Natural killer cell (primary cell): ENCODE results near the gene GABRQ. TPM values are rescaled to one million over a fixed set of nuclear protein-coding genes. Genes with fewer than 3 reads are reported as not detected.
"Not testable (repeated sequence)": the region's sequence is repeated elsewhere in the genome, so short reads cannot be mapped to it uniquely, and the experiment has no call there.

Experiments used
- ATAC-seq, 3 donors: fragments of 150-1000 bp in 2 of 3; fragments of 200-7000 bp in 1 of 3; cut with Tn5 transposase; 1 replicate in 1 of 3; 2 replicates in 2 of 3; pipeline ENCODE4 v1.10.0; 2021; ENCODE audit warnings: mild to moderate bottlenecking in 2 of 3, moderate library complexity in 2 of 3
- DNase-seq, 2 donors: peaks; one replicate each; pipeline versions ENCODE4 v3.0.0 to v3.0.0-alpha.2; 2013 to 2021; ENCODE audit warnings: mixed read lengths in 1 of 2
- H3K27ac ChIP-seq: one replicate; pipeline ENCODE4 v1.5.1; 2013; ENCODE audit warnings: mild to moderate bottlenecking, low read length
- H3K27me3 ChIP-seq: one replicate; pipeline ENCODE4 v1.6.1; 2013; ENCODE audit warnings: low read length; ENCODE audit not compliant: control insufficient read depth, insufficient read depth
- H3K36me3 ChIP-seq: one replicate; pipeline ENCODE4 v1.6.1; 2013; ENCODE audit warnings: low read length; ENCODE audit not compliant: control insufficient read depth, insufficient read depth
- H3K4me1 ChIP-seq: one replicate; pipeline ENCODE4 v1.6.1; 2013; ENCODE audit warnings: low read length; ENCODE audit not compliant: control insufficient read depth, insufficient read depth
- H3K4me3 ChIP-seq: one replicate; pipeline ENCODE4 v1.5.1; 2013; ENCODE audit warnings: low read length
- H3K9me3 ChIP-seq: one replicate; pipeline ENCODE4 v1.6.1; 2013; ENCODE audit warnings: low read length; ENCODE audit not compliant: control insufficient read depth, insufficient read depth
- H3K27ac Mint-ChIP-seq, 2 donors: one replicate each; pipeline ENCODE4 v1.8.0; 2022; ENCODE audit warnings: mild to moderate bottlenecking in 2 of 2, mixed read lengths in 2 of 2, moderate library complexity in 1 of 2
- H3K27me3 Mint-ChIP-seq, 2 donors: one replicate each; pipeline ENCODE4 v1.8.0; 2022; ENCODE audit warnings: low read depth in 2 of 2, mixed read lengths in 2 of 2
- H3K36me3 Mint-ChIP-seq: one replicate; pipeline ENCODE4 v1.8.0; 2022; ENCODE audit warnings: mixed read lengths
- H3K4me1 Mint-ChIP-seq, 2 donors: one replicate each; pipeline ENCODE4 v1.8.0; 2022; ENCODE audit warnings: mixed read lengths in 2 of 2
- H3K4me3 Mint-ChIP-seq: one replicate; pipeline ENCODE4 v1.8.0; 2022; ENCODE audit warnings: mild to moderate bottlenecking, moderate library complexity, mixed read lengths
- H3K9me3 Mint-ChIP-seq, 2 donors: one replicate each; pipeline ENCODE4 v1.8.0; 2022; ENCODE audit warnings: mixed read lengths in 2 of 2
- CTCF ChIP-seq: fragments of 200-600 bp; IDR thresholded peaks from one replicate; pipeline ENCODE4 v1.8.0; 2022; ENCODE audit warnings: antibody characterized with exemption
- WGBS: methylation state at CpG from one replicate; pipeline ENCODE4 v1.1.7; 2013; ENCODE audit warnings: missing lambda C conversion rate; ENCODE audit not compliant: insufficient coverage; 5-methylcytosine and 5-hydroxymethylcytosine counted together
- intact Hi-C: fragments of 100-400 bp; cut with micrococcal nuclease; formaldehyde crosslinking; loops from one replicate; pipeline ENCODE4 v1.14.2; 2022
- total RNA-seq, 4 donors: library from RNA; stranded (reverse); fragments of 120-200 nt in 1 of 4; gene quantifications; one replicate each; pipeline versions ENCODE4 v1.2.3 to v1.2.4, GENCODE V29; 2013 to 2022

The GABRQ gene
- total RNA-seq, 3 donors from 2014 or later (not counting 1 experiment from before 2014, with no cell fraction given) = not detected

DNA sequence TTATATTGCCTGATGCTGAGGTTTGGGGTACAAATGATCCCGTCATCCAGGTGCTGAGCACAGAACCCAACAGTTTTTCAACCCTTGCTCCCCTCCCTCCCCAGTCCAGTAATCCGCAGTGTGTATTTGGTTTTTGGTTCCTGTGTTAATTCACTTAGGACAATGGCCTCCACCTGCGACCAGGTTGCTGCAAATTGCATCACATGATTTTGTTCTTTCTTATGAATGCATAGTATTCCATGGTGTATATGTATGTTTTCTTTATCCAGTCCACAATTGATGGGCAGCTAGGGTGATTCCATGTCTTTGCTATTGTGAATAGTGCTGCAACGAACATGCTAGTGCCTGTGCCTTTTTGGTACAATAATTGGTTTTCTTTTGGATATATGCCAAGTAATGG lies 25.4 kb downstream of the GABRQ start:
- TF ChIP-seq CTCF = no peak
- H3K36me3 Mint-ChIP-seq = no peaks in the 10 kb centered on the region
- Histone ChIP-seq H3K27me3 (no peaks in the 10 kb centered on the region), H3K4me1 (no peaks in the 10 kb centered on the region), H3K9me3 (no peaks in the 10 kb centered on the region), H3K4me3 (no peak overlapping the region), H3K27ac (no peak overlapping the region), H3K36me3 (no peaks in the 10 kb centered on the region)
- intact Hi-C loops = no loop called here
- H3K4me3 Mint-ChIP-seq = no peak overlapping the region
- DNase-seq (no peak), ATAC-seq (no peak)
- H3K4me1 Mint-ChIP-seq = no peaks in the 10 kb centered on the region
- H3K9me3 Mint-ChIP-seq = peaks cover 0 to 4% of the 10 kb centered on the region in 2 donors
- 66% methylated on average over 2 of the region's 4 CpGs for WGBS
- H3K27ac Mint-ChIP-seq = no peak overlapping the region
- H3K27me3 Mint-ChIP-seq = peaks cover 0 to 6% of the 10 kb centered on the region in 2 donors

- Mint-ChIP-seq H3K27me3 (peaks cover 0 to 40% of the 10 kb centered on the region in 2 donors), H3K27ac (no peak overlapping the region), H3K9me3 (no peaks in the 10 kb centered on the region), H3K4me3 (no peak overlapping the region), H3K36me3 (no peaks in the 10 kb centered on the region), H3K4me1 (no peaks in the 10 kb centered on the region)
- no peak for ATAC-seq
- H3K4me1 ChIP-seq = no peaks in the 10 kb centered on the region
- H3K27me3 ChIP-seq = no peaks in the 10 kb centered on the region
- H3K27ac ChIP-seq = no peak overlapping the region
- intact Hi-C loops = no loop called here
- no peak for DNase-seq
- whole genome bisulfite sequencing = no CpG with 5 or more reads among the region's 2 CpGs
- H3K9me3 ChIP-seq = no peaks in the 10 kb centered on the region
- H3K4me3 ChIP-seq = no peak overlapping the region
- TF ChIP-seq CTCF = no peak
- H3K36me3 ChIP-seq = no peaks in the 10 kb centered on the region
These were observed 36.4 kb downstream of the GABRQ start for GRCh38 chrX:152674135-152674534.

DNA sequence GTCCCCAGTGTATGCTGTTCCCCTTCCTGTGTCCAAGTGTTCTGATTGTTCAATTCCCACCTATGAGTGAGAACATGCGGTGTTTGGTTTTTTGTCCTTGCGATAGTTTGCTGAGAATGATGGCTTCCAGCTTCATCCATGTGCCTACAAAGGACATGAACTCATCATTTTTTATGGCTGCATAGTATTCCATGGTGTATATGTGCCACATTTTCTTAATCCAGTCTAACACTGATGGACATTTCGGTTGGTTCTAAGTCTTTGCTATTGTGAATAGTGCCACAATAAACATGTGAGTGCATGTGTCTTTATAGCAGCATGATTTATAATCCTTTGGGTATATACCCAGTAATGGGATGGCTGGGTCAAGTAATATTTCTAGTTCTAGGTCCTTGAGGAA lies 37.0 kb downstream of the GABRQ start:
- ATAC-seq, DNase-seq: not testable (repeated sequence)

GRCh38 chrX:152681012-152681411 lies 43.3 kb downstream of the GABRQ start:
- WGBS = no CpG with 5 or more reads among the region's 3 CpGs
- intact Hi-C loops, H3K9me3 Mint-ChIP-seq, H3K27ac ChIP-seq, H3K9me3 ChIP-seq, DNase-seq, H3K27me3 Mint-ChIP-seq, H3K4me3 Mint-ChIP-seq, H3K4me1 Mint-ChIP-seq, H3K36me3 ChIP-seq, H3K27ac Mint-ChIP-seq, H3K4me3 ChIP-seq, H3K36me3 Mint-ChIP-seq, H3K27me3 ChIP-seq, H3K4me1 ChIP-seq: not testable (repeated sequence)
- ATAC-seq = peak in 1 of 3 donors; percentile 44

More for the DNA sequence above, 37.0 kb downstream of the GABRQ start:
- H3K4me1 ChIP-seq, H3K9me3 ChIP-seq, H3K36me3 Mint-ChIP-seq, H3K4me1 Mint-ChIP-seq, H3K4me3 ChIP-seq, H3K4me3 Mint-ChIP-seq, H3K27ac ChIP-seq, H3K27me3 ChIP-seq, intact Hi-C loops, H3K27ac Mint-ChIP-seq, H3K36me3 ChIP-seq, H3K9me3 Mint-ChIP-seq: not testable (repeated sequence)
- no CpG with 5 or more reads among the region's 3 CpGs for WGBS
- peaks cover 0 to 35% of the 10 kb centered on the region in 2 donors for H3K27me3 Mint-ChIP-seq

- H3K4me1 Mint-ChIP-seq, H3K27ac ChIP-seq, H3K36me3 ChIP-seq, H3K36me3 Mint-ChIP-seq, DNase-seq, H3K27ac Mint-ChIP-seq, ATAC-seq, H3K27me3 ChIP-seq, H3K9me3 ChIP-seq, H3K4me3 ChIP-seq, intact Hi-C loops, H3K4me3 Mint-ChIP-seq, H3K27me3 Mint-ChIP-seq, H3K4me1 ChIP-seq, H3K9me3 Mint-ChIP-seq: not testable (repeated sequence)
- WGBS = no CpG with 5 or more reads among the region's 34 CpGs
These were observed 60.5 kb downstream of the GABRQ start, which contains the start of gene MAGEA3 for GRCh38 chrX:152697952-152698931. Gene MAGEA3 (plus strand): TSS chrX:152698794. CDS start chrX:152700833, 2,039 bp downstream.

DNA sequence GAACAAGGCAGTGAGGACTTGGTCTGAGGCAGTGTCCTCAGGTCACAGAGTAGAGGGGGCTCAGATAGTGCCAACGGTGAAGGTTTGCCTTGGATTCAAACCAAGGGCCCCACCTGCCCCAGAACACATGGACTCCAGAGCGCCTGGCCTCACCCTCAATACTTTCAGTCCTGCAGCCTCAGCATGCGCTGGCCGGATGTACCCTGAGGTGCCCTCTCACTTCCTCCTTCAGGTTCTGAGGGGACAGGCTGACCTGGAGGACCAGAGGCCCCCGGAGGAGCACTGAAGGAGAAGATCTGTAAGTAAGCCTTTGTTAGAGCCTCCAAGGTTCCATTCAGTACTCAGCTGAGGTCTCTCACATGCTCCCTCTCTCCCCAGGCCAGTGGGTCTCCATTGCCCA lies 62.7 kb downstream of the GABRQ start:
- H3K36me3 ChIP-seq, DNase-seq, H3K27ac ChIP-seq, H3K27me3 Mint-ChIP-seq, H3K4me1 Mint-ChIP-seq, H3K4me1 ChIP-seq, H3K36me3 Mint-ChIP-seq, H3K27ac Mint-ChIP-seq, intact Hi-C loops, H3K4me3 ChIP-seq, H3K27me3 ChIP-seq, ATAC-seq, H3K4me3 Mint-ChIP-seq, H3K9me3 ChIP-seq, H3K9me3 Mint-ChIP-seq: not testable (repeated sequence)
- WGBS = 100% methylated on average over 3 of the region's 5 CpGs
